Measurements from ENCODE around the gene KYNU.
A peak's percentile ranks its signal among the peaks of the same experiment; 100 is the strongest.
"Not testable (repeated sequence)": the region's sequence is repeated elsewhere in the genome, so short reads cannot be mapped to it uniquely, and the experiment has no call there.

The KYNU gene

DNA sequence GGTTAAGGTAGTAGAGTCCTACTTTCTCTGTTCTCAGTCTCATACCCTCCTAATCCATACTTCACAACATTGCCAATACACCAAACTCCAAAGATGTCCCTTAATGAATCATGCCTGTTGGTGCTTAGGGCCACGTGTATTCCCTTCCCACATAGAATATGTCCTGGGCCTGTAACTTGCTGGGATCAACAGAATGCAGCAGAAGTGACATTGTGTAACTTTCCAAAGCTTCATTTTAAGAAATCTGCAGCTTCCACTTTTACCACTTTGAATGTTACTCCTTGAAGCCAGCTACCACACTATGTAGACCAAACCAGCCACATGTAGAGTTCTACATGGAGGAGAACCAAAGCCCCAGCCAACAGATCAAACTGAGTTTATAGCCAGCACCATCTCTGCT, 193.2 kb downstream of the KYNU start:
- H3K4me3 ChIP-seq (ENCODE audit: low read depth, low read length): no peak overlapping the region
- DNase-seq (ENCODE audit: low read depth): no peak

DNA sequence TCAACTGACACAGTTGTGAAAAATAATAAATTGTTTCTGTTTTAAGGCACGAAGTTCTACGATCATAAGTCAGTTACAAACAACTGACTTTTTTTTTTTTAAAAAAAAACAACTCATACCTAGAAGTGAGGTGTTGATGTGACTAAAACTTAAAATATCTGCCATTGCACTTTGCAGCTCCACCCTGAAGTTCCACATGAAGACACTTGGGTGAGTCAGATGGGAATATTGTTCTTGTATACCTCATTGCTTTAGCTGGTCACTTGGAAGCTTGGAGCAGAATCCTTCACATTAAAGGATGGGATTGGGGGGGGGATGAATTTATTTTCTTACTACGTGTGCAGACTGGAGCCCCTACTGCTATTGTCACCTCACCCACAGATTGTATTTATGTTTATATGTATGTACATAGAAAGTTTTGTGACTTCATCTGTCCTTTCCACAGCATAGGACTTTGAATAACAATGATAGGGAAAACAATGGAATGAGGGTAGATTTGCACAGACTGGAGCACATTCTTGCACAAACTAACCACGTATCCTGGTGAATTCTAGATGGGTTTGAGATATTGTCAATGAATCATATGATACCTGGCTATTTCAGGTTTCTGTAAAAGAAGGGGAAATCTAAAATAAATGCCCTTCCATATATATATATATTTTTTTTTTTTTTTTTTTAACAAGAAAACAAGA, 193.9 kb downstream of the KYNU start:
- H3K4me3 ChIP-seq (ENCODE audit: low read depth, low read length): no peak overlapping the region
- DNase-seq (ENCODE audit: low read depth): no peak

DNA sequence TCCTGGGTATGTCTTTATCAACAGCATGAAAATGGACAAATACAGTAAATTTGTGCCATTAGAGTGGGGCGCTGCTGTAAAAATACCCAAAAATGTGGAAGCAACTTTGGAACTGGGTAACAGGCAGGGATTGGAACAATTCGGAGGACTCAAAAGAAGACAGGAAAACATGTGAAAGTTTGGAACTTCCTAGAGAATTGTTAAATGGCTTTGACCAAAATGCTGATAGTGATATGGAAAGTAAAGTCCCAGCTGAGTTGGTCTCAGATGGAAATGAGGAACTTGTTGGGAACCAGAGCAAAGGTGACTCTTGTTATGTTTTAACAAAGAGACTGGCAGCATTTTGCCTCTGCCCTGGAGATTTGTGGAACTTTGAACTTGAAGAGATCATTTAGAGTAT, 197.4 kb downstream of the KYNU start:
- not testable (repeated sequence) for DNase-seq (ENCODE audit: low read depth); H3K4me3 ChIP-seq (ENCODE audit: low read depth, low read length)

DNA sequence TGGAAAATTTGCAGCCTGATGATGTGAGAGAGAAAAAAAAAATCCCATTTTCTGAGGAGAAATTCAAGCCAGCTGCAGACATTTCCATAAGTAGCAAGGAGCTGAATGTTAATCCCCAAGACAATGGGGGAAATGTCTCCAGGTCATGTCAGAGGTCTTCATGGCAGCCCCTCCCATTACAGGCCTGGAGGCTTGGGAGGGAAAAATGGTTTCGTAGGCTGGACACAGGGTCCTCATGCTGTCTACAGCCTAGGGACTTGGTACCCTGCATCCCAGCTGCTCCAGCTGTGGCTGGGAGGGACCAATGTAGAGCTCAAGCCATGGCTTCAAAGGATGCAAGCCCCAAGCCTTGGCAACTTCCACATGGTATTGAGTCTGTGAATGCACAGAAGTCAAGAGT, 198.2 kb downstream of the KYNU start:
- no peak overlapping the region for H3K4me3 ChIP-seq (ENCODE audit: low read depth, low read length)
- DNase-seq (ENCODE audit: low read depth): no peak

DNA sequence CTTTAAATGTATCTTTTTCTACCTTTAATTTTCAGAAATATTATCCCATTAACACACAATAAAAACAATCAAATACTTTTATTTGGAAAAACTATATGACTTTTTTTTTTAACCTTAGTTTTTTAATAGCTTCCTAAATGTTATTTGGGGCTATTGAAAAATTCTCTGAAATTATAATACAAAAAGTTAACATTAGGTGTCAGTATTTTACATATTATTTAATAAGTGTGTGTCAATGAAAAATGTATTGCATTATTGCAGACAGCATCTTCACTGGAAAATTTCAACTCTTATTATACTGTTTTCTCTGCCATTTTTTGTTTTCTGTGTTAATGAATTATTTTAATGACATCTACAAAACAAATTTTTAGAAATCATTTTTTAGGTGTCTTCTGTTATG, 200.6 kb downstream of the KYNU start:
- no peak for DNase-seq (ENCODE audit: low read depth)

DNA sequence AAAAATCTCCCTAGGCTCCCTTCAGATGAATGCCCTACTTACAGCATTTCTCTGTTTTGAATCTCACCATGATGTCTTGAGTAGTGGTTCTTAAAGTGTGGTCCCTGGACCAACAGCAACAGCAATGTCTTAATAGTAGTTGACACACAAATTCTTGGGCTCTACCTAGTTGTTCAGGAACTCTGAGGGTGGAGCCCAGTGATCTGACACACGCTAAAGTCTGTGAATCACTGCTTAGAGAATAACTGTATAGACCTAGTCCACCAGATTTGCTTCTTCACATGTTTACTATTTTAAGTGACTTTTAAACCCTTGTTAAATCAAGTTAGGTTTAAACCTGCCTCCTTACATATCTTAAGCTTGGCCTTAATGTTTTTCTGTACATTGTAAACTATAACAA, 204.2 kb downstream of the KYNU start:
- no peak for DNase-seq (ENCODE audit: low read depth)

More for the DNA sequence above, 200.6 kb downstream of the KYNU start:
- H3K4me3 ChIP-seq (ENCODE audit: low read depth, low read length): no peak overlapping the region

DNA sequence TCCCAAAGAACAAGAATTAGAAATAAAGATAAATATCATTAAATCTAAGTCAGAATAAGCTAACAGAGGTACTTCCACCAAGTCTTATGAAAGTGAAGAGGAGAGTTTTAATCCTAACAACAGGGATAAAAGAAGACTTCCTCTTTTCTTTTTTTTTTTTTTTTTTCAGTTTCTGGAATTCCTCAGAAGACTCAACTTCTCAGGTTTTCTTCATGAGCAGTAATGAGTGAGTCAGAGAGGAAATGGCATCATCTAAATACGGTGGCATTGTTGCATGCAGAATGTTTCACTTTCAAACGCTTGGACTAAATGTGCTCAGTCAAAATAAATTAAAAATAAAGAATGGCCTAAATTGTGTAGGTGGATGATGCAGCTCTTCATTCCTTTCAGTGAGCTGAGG, 206.2 kb downstream of the KYNU start:
- peak; percentile 72 for DNase-seq (ENCODE audit: low read depth)
- no peak overlapping the region for H3K4me3 ChIP-seq (ENCODE audit: low read depth, low read length)

More for the DNA sequence above, 204.2 kb downstream of the KYNU start:
- no peak overlapping the region for H3K4me3 ChIP-seq (ENCODE audit: low read depth, low read length)

DNA sequence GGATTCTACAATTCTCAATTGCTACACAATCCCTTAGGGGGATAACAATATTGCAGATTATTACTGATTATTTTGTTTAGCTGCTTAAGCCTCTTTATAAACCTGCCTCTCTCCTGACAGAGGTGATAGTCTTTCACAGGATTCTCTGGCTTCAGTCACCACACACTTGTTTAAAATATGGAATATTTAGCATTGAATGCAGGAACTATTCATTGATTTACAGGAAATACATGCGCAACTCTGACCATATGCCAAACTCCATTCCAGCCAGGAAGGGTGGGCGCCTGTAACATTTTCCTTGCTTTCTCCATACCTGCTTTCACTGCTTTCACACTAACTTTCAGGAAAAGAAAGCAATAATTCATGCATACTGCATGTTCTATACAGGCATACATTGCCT, 207.0 kb downstream of the KYNU start:
- no peak overlapping the region for H3K4me3 ChIP-seq (ENCODE audit: low read depth, low read length)
- no peak for DNase-seq (ENCODE audit: low read depth)

DNA sequence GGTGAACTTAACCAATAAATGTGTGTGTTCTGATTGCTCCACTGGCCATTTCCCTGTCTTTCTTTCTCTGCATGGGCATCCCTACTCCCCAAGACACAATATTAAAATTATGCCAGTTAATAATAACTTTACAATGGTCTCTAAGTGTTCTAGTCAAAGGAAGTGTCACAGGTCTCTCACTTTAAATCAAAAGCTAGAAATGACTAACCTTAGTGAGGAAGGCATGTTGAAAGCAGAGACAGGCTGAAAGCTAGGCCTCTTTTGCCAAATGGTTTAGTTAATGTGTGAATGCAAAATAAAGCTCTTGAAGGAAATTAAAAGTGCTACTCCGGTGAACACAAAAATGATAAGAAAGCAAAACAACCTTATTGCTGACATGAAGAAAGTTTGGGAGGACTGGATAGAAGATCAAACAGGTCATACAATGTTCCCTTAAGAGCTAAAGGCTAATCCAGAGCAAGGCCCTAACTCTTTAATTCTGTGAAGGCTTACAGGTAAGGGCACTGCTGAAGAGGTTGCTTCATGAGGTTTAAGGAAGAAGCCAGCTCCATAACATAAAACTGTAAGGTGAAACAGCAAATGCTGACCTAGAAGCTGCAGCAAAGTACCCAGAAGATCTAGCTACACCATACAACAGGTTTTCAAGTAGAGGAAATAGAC, 207.8 kb downstream of the KYNU start:
- H3K4me3 ChIP-seq (ENCODE audit: low read depth, low read length): no peak overlapping the region
- DNase-seq (ENCODE audit: low read depth): no peak

DNA sequence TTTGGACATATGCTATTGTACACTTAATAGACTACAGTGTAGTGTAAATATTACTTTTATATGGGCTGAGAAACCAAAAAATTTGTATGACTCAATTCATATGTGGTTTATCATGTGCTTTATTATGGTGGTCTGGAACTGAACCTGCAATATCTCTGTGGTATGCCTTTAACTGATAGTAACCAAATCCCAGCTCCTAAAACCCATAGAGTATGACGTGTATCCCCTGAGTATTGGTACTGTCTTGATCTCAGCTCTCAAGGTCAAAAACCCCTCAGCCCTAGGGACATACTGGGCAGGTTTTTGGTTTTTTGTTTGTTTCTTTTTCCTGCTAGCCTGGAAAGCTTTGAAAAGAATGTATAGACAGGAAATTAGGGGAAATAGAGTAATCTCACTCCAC, 209.6 kb downstream of the KYNU start:
- no peak for DNase-seq (ENCODE audit: low read depth)
- H3K4me3 ChIP-seq (ENCODE audit: low read depth, low read length): no peak overlapping the region

DNA sequence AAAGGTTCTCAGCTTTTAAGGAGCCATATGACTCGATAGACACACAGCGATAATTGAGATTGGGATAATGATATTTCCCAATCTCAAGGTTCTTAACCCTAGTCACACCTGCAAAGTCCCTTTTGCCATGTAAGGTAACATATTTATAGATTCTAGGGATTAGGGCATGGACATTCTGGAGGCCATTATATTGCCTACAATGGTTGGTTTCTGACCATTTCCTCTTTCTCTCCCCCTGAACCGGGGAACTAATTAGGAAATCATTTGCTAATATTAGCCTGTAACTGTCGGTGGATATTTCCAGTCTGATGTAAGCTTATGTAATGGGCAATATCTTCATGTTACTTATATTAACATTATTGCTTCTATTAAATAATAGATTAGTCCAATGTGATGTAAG, 210.9 kb downstream of the KYNU start:
- DNase-seq (ENCODE audit: low read depth): no peak
- no peak overlapping the region for H3K4me3 ChIP-seq (ENCODE audit: low read depth, low read length)

DNA sequence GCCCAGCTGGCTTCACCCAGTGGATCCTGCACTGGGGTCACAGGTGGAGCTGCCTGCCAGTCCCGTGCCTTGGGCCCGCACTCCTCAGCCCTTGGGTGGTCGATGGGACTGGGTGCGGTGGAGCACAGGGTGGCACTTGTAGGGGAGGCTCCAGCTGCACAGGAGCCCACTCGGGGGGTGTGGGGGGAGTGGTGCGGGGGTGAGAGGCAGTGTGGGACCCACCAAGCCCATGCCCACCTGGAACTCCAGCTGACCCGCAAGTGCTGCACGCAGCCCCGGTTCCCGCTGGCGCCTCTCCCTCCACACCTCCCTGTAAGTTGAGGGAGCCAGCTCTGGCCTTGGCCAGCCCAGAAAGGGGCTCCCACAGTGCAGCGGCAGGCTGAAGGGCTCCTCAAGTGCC, 212.1 kb downstream of the KYNU start:
- not testable (repeated sequence) for DNase-seq (ENCODE audit: low read depth); H3K4me3 ChIP-seq (ENCODE audit: low read depth, low read length)

All from skeletal muscle cell (primary cell).